ENCODE measurements around the gene NTM.

Gene NTM

DNA sequence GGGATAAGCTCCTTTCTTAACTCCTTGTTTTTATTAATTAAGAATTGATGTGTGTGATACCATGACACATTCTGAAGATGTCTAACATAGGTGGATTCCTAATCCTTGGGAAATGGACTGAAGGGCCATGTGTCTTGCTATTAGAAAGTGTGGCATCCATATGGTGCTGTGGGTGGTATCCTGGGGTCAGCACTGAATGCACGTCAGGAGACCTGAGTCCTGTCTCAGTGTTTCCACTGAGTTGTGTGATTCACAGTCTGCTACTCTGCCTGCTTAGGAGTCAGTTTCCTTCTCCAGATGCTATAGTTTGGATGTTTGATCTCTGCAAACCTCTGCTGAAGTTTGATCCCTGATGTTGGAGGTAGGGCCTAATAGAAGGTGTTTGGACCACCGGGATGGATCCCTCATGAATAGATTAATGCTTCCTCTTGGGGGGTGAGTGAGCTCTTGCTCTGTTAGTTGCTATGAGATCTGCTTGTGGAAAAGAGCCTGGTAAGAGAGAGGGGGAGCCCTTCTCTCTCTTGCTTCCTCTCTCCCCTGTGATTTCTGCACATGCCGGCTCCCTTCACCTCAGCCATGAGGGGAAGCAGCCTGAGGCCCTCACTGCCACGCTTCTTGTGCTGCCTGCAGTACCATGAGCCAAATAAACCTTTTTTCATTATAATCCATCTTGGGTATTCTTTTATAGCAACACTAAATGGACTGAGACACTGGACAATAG, 666.5 kb downstream of the NTM start:
- no peak for DNase-seq

DNA sequence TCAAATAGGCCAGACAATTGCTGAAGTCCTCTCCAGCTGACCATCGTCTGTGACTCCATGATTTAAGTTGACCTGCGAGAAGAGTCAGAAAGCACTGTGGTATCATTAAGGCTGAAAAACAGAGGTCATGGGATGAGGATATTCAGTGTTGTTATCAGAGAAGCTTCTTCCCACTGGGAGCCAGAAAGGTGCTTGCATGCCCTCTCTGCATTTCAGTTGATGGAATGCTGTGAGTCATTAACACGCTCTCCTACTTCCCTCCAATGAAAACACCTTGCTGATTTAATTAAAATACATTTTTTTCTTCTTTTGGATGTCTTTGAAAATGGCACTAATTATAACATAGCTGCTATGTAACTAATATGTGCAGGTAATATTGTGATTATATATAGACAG, 667.0 kb downstream of the NTM start:
- DNase-seq = no peak

- DNase-seq = no peak
Measured at GRCh38 chr11:132037956-132038355, 667.5 kb downstream of the NTM start.

DNA sequence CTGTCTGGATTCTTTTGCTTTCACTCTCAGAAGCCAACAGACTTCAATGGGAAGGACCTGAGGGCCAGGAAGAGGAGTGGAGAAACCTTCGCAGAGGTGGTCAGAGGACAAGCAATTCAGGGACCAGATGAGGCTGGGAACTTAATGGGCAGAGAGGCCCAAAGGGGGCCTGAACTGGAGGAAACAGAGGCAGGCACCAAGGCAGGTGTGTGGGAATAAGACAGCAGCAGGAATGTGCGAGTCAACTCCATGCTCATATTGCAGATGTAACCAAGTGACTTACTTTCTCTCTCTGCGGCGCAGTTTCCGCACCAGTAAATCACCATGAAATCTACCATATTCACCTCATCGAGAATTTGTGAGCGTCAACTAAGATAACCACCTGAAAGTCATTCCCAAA, 669.1 kb downstream of the NTM start:
- DNase-seq = no peak

DNA sequence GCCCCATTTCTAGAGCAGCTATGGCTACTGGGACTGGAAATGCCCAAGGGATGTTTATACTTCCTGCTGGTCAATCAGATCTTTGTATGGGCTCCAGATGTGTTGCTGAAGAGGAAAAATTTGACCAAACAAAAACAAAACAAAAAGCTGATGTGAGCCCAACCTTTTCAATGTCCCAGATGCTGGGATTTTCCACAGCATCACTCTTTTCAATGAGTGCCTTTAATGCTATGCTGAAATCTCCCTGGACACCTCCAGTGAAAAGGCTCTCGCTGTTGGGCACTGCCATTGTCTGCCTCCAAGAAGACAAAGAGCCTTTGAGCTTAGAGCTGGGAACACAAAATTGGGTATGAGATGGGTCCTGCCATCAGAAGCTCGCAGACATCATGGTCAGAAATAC, 671.9 kb downstream of the NTM start:
- DNase-seq = no peak

DNA sequence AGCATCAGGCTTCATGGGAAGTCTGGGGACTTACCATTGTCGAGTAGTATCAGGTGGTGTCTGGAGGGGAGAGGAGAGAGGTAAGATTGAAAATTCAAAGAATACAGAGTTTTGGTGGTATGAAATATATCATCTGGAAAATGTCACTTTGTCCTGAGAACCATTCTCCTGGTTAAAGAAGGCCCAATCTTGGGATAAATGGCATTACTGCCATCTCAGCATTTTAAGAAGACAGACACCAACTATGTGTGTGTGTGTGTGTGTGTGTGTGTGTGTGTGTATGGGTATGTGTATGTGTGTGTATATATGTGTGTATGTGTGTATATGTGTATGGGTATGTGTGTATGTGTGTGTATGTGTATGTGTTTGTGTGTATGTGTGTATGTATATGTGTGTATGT, 673.3 kb downstream of the NTM start:
- no peak for DNase-seq

DNA sequence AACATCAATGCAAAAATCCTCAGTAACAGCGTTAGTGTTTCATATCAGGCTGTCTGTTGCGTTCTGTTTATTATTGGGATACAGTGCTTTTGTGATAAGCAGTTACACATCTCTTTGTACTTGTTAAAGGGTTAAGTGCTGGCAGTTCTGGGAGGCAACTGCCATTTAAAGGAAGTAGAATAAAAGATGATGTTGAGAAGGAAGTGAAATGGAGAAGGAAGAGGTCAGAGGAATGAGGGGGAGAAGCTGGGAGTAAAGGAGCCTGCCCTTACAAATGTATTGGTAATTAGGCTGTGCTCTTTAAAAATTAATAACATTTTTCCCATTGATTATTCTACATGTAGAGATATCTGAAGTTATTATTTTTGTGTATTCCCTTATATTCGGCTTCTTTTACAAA, 674.7 kb downstream of the NTM start:
- no peak for DNase-seq

DNA sequence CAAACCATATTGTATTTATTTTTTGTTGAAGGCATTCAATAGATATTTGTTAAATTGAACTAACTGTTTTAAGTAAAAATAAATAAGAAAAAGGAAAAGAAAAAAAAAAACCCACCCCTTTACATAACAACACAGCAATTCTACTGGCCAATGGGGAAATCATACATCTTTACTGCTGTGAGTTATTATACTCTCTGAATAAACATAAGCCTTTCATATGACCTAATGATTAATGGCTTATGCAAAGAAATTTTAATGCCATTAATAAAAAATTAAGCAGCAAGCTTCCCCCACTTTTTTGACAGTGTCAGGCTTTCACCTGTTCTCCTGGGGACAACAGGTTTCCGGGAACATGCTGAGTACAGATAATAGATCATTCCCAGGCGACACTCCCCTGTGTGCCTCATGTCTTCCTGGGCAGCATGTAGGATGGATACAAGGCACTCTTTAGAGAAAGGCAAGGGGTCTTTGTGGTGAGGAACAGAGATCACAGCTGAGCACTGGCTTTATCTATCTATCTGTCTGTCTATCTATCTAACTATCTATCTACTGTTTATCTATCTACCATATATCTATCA, 676.0 kb downstream of the NTM start:
- DNase-seq = no peak

GRCh38 chr11:132047167-132047566, 676.8 kb downstream of the NTM start:
- DNase-seq = no peak

- no peak for DNase-seq
Measured at GRCh38 chr11:132048040-132048439, 677.6 kb downstream of the NTM start.

DNA sequence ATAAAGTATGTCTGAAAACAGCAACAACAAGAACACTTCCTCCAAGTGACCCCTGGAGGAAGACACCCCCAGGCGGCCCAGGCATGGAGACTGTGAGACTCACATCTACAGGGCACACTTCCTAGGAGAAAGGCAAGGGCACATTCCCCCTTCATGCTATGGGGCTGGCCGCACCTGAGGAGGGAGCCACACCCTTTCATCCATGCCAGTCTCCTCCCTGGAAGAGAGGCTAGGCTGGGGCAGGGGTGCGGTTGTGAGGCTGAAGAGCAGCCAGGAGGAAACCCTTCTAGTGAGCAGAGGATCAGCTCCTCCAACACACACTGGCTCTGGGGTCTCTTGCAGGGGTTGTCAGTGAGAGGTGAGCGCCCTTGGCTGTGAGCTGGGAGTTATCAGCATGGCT, 678.8 kb downstream of the NTM start:
- no peak for DNase-seq

- DNase-seq = no peak
Measured at GRCh38 chr11:132050049-132050448, 679.6 kb downstream of the NTM start.

GRCh38 chr11:132050577-132051165, 680.3 kb downstream of the NTM start:
- no peak for DNase-seq

DNA sequence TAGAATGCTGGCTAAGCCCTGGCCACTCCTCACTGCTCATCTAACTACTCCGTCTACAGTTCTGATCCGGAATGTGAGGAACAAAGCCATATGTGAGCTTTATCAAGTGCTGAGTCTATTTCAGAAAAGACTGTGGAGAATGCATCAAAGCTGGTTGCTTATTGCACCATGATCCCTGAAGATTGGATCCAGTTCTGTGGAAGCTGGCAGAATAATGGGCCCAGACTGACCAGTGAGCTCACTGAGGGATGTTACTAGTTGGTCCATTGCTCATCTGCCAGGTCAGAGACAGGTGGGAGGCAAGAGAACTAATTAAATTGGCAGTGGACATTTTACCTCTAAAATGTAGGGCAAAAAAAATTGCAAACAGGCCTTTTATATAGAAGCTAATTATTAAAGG, 681.3 kb downstream of the NTM start:
- DNase-seq = no peak

DNA sequence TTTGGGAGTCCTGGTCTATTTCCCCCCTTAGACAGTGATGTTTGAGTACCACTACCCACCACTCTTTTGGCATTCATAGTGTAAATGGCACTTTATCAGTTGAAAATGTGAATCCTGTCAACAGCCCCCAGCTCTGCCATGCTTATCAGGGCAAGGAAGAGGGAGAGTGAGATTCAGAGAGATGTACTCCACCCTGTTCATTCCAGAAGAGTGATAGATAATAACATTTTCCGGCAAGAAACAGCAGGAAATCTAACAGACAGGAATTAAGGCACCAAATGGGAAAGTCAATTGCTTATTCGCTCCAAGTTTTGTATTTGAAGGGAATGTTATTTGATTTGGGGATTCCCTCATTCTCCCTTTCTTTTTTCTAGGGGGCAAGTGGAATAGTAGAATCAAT, 681.9 kb downstream of the NTM start:
- DNase-seq = no peak

DNA sequence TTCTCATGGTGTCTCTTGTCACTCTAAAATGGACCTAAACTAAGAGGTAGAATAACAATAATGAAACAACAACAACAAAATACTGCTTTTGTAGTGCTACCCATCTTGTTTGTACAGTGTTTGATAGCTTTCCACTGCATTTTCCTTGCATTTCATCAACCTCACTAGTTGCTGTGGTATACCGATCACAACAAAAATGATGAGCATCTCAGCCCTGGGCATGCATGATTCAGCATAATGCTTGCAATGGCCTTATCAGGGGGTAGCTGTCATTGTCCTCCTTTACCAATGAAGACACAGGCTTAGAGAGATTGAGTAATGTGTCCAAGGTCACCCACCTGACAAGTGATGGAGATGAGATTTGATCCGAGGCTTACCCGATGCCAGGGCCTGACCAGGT, 682.5 kb downstream of the NTM start:
- DNase-seq = no peak

DNA sequence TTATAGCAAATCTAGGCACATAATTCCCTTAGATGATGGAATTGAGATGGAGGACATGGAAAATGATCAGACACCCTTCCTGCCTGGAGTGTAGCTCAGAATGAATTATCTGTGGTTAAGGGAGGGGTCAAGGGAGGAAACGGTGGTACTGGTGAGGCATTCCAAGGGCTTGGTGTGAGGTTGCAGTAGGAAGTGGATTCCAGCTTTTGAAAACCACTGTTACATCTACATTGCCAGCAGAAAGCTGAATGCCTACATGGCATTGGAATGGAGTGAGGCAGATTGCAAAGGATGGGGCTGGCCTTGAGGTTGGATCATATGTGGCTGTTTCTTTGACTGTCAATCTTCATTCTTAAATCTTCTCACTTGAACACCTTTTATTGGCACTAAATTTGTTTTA, 684.4 kb downstream of the NTM start:
- DNase-seq = no peak

GRCh38 chr11:132055296-132055695, 684.9 kb downstream of the NTM start:
- DNase-seq = no peak

GRCh38 chr11:132056689-132057088, 686.3 kb downstream of the NTM start:
- DNase-seq = no peak

DNA sequence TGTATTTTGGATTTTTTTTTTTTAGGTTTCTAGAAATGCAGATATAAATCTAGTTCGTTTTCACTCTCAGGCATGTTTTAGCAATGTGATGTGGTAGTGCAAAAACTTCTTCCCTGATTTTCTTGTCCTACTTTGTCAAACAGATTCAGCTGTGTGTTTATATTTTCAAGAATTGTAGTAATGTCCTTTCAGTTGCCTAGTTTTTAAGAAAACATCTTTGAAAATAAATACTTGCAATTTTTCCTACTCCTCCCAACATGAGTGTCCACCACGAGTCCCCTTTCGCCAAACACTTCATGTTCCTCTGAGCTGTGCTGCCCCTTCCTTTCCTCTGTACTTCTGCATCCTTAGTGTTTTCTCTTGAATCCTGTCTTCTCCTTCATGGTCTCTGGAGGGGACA, 686.9 kb downstream of the NTM start:
- DNase-seq = no peak

GRCh38 chr11:132058211-132058772, 687.9 kb downstream of the NTM start:
- no peak for DNase-seq

GRCh38 chr11:132060567-132060966, 690.2 kb downstream of the NTM start:
- DNase-seq = no peak

DNA sequence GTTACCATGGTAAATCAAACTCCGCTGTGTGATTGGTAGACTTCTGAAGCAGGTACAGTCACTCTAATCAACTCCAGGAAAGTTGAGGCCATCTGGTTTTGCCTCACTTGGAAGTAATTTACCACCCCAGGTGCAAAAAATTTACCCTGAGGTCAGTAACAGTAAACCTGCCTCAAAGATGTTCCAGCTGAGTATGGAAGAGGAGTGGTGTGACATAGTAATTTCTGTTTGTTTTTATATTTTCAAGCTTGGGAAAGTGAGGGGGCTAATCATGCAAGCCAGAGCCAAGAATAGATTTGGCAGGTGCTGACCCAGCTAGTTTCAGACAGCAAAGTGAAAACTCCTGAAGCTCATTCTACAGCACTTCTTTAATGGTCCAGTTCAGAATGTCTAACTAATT, 691.6 kb downstream of the NTM start:
- DNase-seq = no peak

DNA sequence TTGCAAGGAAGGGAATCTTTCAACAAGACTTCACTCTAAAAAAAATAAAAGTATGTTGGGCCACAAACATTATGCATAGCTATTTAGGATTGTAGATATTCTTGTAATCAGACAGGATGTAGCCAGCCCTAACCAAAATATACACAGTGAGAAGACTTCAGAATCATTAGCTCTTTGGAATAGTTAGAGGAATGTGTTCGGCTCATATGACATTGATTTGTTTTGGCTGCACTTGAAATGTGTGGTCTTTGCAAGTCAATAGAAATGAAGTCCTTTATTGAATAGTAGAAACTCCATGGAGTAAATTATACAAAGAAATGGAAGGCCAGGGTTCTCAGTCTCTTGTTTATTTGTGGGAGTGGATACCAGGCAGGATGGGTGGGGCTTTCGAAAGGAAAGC, 692.1 kb downstream of the NTM start:
- DNase-seq = no peak

Measured in left hindlimb (tissue), 1 donor.